ENCODE measurements around the gene PSPN. TPM values are rescaled to one million over a fixed set of nuclear protein-coding genes. Genes with fewer than 3 reads are reported as not detected.

PSPN gene
- total and polyA plus RNA-seq, 9 of the 15 experiments (the other 6 are each of a cell fraction or from before 2014, with no cell fraction given): 0.21 to 1.1 (median 0.58) TPM

DNA sequence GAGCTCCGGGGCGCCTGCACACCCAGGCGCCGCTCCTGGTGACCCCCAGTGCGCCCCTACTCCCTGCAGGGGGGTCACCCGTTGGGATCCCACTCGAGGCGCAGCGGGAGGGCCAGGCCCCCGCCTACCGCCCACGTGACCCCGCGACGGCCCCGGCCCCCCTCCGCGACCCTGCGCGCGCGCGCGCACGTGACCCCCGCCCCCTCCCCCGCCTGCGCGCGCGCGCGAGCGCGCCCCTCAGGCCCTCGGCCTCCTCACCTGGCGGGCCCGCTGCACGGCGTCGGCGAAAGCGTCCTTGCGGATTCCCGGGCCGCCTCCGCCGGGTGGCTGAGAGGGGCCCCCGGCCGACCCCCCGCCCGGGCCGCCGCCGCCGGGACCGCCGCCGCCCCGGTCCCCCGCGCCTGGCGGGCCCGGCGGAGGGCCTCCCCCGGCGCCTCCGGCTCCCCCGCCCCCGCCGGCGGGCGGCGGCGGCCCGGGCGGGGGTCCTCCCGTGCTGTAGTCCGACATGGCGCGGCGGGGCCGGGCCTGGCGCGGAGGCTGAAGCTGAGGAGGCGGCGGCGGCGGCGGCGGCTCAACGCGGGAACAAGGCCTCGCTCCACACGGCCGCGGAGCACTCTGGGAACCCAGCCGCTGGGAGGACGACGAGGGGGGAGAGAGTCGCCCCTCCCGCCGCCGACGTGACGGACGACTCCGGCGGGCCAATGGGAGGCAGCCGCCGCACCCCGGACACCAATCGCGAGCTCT, 48.6 kb upstream of the PSPN start, which contains the start of gene KHSRP (continued):
- TF ChIP-seq NONO (IDR thresholded peaks at IDR 0.05; ENCODE audit: low read depth in 2 of 2, low read length in 1 of 2) (0 out of 4 replicates have a peak, but pooled peaks of 1 of the 2 experiments have one; percentile 49), U2AF2 (optimal IDR thresholded peaks at IDR 0.05; ENCODE audit: low read depth, low read length) (no peak), RBFOX2 (IDR thresholded peaks at IDR 0.05; ENCODE audit: low read depth, low read length) (peak; percentile 85), ELF2 (CRISPR knock-in tag; IDR thresholded peaks at IDR 0.05) (no peak), MCM5 (IDR thresholded peaks at IDR 0.05; ENCODE audit: low read depth) (no peak), HDAC2 (IDR thresholded peaks at IDR 0.05) (no peak), IRF2 (CRISPR knock-in tag; IDR thresholded peaks at IDR 0.05) (no peak), GTF2E2 (tag; IDR thresholded peaks at IDR 0.05) (no peak), ZNF212 (CRISPR knock-in tag; IDR thresholded peaks at IDR 0.05) (no peak), BHLHE40 (IDR thresholded peaks at IDR 0.05; ENCODE audit: low read length) (peak; percentile 65; the same call in 1 of the 2 replicates), RBBP5 (IDR thresholded peaks at IDR 0.05; ENCODE audit: borderline replicate concordance, insufficient read depth, low read length, poor library complexity, severe bottlenecking) (peak; percentile 23), FOXP1 (CRISPR knock-in tag; IDR thresholded peaks at IDR 0.05) (no peak)
- TF ChIP-seq, protein P1, sequence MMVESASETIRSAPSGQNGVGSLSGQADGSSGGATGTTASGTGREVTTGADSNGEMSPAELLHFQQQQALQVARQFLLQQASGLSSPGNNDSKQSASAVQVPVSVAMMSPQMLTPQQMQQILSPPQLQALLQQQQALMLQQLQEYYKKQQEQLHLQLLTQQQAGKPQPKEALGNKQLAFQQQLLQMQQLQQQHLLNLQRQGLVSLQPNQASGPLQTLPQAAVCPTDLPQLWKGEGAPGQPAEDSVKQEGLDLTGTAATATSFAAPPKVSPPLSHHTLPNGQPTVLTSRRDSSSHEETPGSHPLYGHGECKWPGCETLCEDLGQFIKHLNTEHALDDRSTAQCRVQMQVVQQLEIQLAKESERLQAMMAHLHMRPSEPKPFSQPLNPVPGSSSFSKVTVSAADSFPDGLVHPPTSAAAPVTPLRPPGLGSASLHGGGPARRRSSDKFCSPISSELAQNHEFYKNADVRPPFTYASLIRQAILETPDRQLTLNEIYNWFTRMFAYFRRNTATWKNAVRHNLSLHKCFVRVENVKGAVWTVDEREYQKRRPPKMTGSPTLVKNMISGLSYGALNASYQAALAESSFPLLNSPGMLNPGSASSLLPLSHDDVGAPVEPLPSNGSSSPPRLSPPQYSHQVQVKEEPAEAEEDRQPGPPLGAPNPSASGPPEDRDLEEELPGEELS (CRISPR knock-in tag; IDR thresholded peaks at IDR 0.05; ENCODE audit: borderline replicate concordance): no peak
- TF ChIP-seq, protein P2, sequence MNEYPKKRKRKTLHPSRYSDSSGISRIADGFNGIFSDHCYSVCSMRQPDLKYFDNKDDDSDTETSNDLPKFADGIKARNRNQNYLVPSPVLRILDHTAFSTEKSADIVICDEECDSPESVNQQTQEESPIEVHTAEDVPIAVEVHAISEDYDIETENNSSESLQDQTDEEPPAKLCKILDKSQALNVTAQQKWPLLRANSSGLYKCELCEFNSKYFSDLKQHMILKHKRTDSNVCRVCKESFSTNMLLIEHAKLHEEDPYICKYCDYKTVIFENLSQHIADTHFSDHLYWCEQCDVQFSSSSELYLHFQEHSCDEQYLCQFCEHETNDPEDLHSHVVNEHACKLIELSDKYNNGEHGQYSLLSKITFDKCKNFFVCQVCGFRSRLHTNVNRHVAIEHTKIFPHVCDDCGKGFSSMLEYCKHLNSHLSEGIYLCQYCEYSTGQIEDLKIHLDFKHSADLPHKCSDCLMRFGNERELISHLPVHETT (CRISPR knock-in tag; conservative IDR thresholded peaks at IDR 0.05 in 1 of 2, IDR thresholded peaks at IDR 0.05 in 1 of 2): peak in 1 of 2 experiments; percentile 57; a peak in 1 of 4 replicates
- TF ChIP-seq, protein P3, sequence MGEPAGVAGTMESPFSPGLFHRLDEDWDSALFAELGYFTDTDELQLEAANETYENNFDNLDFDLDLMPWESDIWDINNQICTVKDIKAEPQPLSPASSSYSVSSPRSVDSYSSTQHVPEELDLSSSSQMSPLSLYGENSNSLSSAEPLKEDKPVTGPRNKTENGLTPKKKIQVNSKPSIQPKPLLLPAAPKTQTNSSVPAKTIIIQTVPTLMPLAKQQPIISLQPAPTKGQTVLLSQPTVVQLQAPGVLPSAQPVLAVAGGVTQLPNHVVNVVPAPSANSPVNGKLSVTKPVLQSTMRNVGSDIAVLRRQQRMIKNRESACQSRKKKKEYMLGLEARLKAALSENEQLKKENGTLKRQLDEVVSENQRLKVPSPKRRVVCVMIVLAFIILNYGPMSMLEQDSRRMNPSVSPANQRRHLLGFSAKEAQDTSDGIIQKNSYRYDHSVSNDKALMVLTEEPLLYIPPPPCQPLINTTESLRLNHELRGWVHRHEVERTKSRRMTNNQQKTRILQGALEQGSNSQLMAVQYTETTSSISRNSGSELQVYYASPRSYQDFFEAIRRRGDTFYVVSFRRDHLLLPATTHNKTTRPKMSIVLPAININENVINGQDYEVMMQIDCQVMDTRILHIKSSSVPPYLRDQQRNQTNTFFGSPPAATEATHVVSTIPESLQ (CRISPR knock-in tag; IDR thresholded peaks at IDR 0.05): no peak
- TF ChIP-seq, protein P4, sequence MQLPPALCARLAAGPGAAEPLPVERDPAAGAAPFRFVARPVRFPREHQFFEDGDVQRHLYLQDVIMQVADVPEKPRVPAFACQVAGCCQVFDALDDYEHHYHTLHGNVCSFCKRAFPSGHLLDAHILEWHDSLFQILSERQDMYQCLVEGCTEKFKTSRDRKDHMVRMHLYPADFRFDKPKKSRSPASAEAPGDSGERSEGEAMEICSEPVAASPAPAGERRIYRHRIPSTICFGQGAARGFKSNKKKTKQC (CRISPR knock-in tag; IDR thresholded peaks at IDR 0.05): no peak
- TF ChIP-seq, protein P5, sequence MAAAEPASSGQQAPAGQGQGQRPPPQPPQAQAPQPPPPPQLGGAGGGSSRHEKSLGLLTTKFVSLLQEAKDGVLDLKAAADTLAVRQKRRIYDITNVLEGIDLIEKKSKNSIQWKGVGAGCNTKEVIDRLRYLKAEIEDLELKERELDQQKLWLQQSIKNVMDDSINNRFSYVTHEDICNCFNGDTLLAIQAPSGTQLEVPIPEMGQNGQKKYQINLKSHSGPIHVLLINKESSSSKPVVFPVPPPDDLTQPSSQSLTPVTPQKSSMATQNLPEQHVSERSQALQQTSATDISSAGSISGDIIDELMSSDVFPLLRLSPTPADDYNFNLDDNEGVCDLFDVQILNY (CRISPR knock-in tag; IDR thresholded peaks at IDR 0.05): no peak
- TF ChIP-seq, protein P6, sequence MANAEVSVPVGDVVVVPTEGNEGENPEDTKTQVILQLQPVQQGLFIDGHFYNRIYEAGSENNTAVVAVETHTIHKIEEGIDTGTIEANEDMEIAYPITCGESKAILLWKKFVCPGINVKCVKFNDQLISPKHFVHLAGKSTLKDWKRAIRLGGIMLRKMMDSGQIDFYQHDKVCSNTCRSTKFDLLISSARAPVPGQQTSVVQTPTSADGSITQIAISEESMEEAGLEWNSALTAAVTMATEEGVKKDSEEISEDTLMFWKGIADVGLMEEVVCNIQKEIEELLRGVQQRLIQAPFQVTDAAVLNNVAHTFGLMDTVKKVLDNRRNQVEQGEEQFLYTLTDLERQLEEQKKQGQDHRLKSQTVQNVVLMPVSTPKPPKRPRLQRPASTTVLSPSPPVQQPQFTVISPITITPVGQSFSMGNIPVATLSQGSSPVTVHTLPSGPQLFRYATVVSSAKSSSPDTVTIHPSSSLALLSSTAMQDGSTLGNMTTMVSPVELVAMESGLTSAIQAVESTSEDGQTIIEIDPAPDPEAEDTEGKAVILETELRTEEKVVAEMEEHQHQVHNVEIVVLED (CRISPR knock-in tag; IDR thresholded peaks at IDR 0.05): peak; percentile 79
